OCI-LY3 (cell line): Measurements from ENCODE around the gene TEX14.

Experiments
- EZH2phosphoT487 ChIP-seq: fragments of 200-600 bp; shearing (Covaris generic); IDR thresholded peaks from 2 replicates; pipeline ENCODE4 v1.6.1; 2018; ENCODE audit warnings: antibody characterized with exemption, mixed run types, low read depth
- TF ChIP-seq, protein P1 (sequence below): fragments of 200-600, 300-600 bp; sonication (generic); IDR thresholded peaks from 2 replicates; pipeline ENCODE4 v1.5.1; 2014; ENCODE audit warnings: antibody characterized with exemption, low read length, low read depth

DNA sequence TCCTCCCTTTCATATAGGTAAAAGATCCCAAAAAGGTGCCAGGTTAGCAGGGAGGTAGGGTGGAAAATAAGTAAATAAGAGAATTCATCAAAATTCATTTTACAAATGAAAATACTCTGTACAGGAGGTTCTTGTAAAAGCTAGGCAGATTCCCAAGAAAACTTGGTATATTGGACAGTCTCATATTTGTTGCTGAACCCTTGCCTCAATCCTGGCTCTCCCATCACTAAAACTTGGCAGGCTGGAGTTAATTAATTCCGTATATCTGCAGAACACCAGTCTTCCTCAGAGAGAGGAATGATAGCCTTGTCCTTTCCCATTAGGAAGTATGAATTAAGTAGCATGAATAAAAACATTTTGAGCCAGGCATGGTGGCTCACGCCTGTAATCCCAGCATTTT lies 111.2 kb downstream of the TEX14 start:
- TF ChIP-seq, protein P1, sequence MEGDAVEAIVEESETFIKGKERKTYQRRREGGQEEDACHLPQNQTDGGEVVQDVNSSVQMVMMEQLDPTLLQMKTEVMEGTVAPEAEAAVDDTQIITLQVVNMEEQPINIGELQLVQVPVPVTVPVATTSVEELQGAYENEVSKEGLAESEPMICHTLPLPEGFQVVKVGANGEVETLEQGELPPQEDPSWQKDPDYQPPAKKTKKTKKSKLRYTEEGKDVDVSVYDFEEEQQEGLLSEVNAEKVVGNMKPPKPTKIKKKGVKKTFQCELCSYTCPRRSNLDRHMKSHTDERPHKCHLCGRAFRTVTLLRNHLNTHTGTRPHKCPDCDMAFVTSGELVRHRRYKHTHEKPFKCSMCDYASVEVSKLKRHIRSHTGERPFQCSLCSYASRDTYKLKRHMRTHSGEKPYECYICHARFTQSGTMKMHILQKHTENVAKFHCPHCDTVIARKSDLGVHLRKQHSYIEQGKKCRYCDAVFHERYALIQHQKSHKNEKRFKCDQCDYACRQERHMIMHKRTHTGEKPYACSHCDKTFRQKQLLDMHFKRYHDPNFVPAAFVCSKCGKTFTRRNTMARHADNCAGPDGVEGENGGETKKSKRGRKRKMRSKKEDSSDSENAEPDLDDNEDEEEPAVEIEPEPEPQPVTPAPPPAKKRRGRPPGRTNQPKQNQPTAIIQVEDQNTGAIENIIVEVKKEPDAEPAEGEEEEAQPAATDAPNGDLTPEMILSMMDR, result no peak
- no peak for TF ChIP-seq EZH2phosphoT487
